Endothelial cell of umbilical vein (primary cell): ENCODE results near the gene FANCD2. TPM values are rescaled to one million over a fixed set of nuclear protein-coding genes. Genes with fewer than 3 reads are reported as not detected.
"Not testable (repeated sequence)": the region's sequence is repeated elsewhere in the genome, so short reads cannot be mapped to it uniquely, and the experiment has no call there.

Experiments used
- BruUV-seq: library from RNA; stranded (reverse); fragments of 400-500 nt; replicated peaks from 2 replicates; lab custom pipeline; 2021; lab: Mats Ljungman, UMichigan
- CTCF ChIA-PET: fragments of 300-600, 350-600 bp; sonication (Branson Sonifier 250); formaldehyde crosslinking; loops from one replicate; lab custom pipeline; 2021; ENCODE audit warnings: antibody characterized with exemption, inconsistent platforms; lab: Charles Lee
- POLR2A ChIA-PET: fragments of 300-600, 350-600 bp; sonication (Branson Sonifier 250); formaldehyde crosslinking; loops from one replicate; lab custom pipeline; 2021; ENCODE audit warnings: antibody characterized with exemption, inconsistent platforms; lab: Charles Lee
- DNase-seq: peaks from one replicate; pipeline ENCODE4 v3.0.0-alpha.2; 2011; ENCODE audit warnings: low read depth, low spot score
- FAIRE-seq: peaks from 2 replicates; lab custom pipeline; 2011; peaks lifted over from hg19 to GRCh38; lab: Jason Lieb, UNC
- H2AFZ ChIP-seq: 2 replicates; pipeline ENCODE4 v1.6.0; 2012; ENCODE audit warnings: low read depth, low read length, control low read depth, inconsistent platforms
- H3K27ac ChIP-seq: 2 replicates; pipeline ENCODE4 v1.5.1; 2011; ENCODE audit warnings: low read depth, mild to moderate bottlenecking, control low read depth, low read length, moderate library complexity; ENCODE audit not compliant: insufficient read depth
- H3K27me3 ChIP-seq, 2 experiments: 2 replicates each; pipeline versions ENCODE4 v1.6.0 to v1.6.1; 2011; ENCODE audit warnings: low read length in 2 of 2, mixed read lengths in 1 of 2; ENCODE audit not compliant: control insufficient read depth in 2 of 2, insufficient read depth in 2 of 2
- H3K36me3 ChIP-seq, 2 experiments: 2 replicates in 1 of 2; 3 replicates in 1 of 2; pipeline ENCODE4 v1.5.1; 2011; ENCODE audit warnings: low read length in 2 of 2, mild to moderate bottlenecking in 1 of 2, moderate library complexity in 1 of 2; ENCODE audit not compliant: control insufficient read depth in 2 of 2, insufficient read depth in 2 of 2; ENCODE audit errors: extremely low read depth in 1 of 2
- H3K4me1 ChIP-seq: 3 replicates; pipeline ENCODE4 v1.5.1; 2011; ENCODE audit warnings: mild to moderate bottlenecking, low read length; ENCODE audit not compliant: control insufficient read depth, insufficient read depth; ENCODE audit errors: extremely low read depth
- H3K4me2 ChIP-seq: 2 replicates; pipeline ENCODE4 v1.6.1; 2011; ENCODE audit warnings: low read length, control low read depth, mixed read lengths; ENCODE audit not compliant: insufficient read depth
- H3K4me3 ChIP-seq, 3 experiments: fragments of 200-600 bp in 1 of 3; sonication (generic), shearing (Covaris generic) in 1 of 3; replicated peaks in 1 of 3; 2 replicates each; pipeline ENCODE4 v1.5.1; 2011 to 2016; ENCODE audit warnings: control low read depth in 3 of 3, low read length in 3 of 3, mild to moderate bottlenecking in 2 of 3, inconsistent platforms in 1 of 3, low read depth in 1 of 3, moderate library complexity in 1 of 3; ENCODE audit not compliant: insufficient read depth in 1 of 3
- H3K79me2 ChIP-seq: 2 replicates; pipeline ENCODE4 v1.6.0; 2012; ENCODE audit warnings: low read length, inconsistent platforms; ENCODE audit not compliant: control insufficient read depth, insufficient read depth
- H3K9ac ChIP-seq: replicated peaks from 2 replicates; pipeline ENCODE3; 2011; ENCODE audit warnings: low read length, control low read depth; ENCODE audit not compliant: insufficient read depth; ENCODE audit errors: extremely low read depth
- H3K9me1 ChIP-seq: replicated peaks from 3 replicates; pipeline ENCODE4 v1.6.0; 2011; ENCODE audit warnings: mild to moderate bottlenecking, low read length; ENCODE audit not compliant: control insufficient read depth, insufficient read depth; ENCODE audit errors: extremely low read depth
- H3K9me3 ChIP-seq: replicated peaks from 2 replicates; pipeline ENCODE4 v1.5.1; 2012; ENCODE audit warnings: low read length, inconsistent platforms; ENCODE audit not compliant: control insufficient read depth, insufficient read depth
- H4K20me1 ChIP-seq: replicated peaks from 2 replicates; pipeline ENCODE3; 2011; ENCODE audit warnings: mild to moderate bottlenecking, low read length; ENCODE audit not compliant: control insufficient read depth, insufficient read depth; ENCODE audit errors: extremely low read depth
- EZH2 ChIP-seq: IDR thresholded peaks from 2 replicates; pipeline ENCODE4 v1.6.1; 2012; ENCODE audit warnings: borderline replicate concordance, low read depth, mild to moderate bottlenecking, moderate library complexity, low read length, inconsistent platforms; ENCODE audit not compliant: severe bottlenecking
- FOS ChIP-seq: IDR thresholded peaks from 2 replicates; pipeline ENCODE4 v1.6.1; 2011; ENCODE audit warnings: mild to moderate bottlenecking, low read length, moderate library complexity, borderline replicate concordance; ENCODE audit not compliant: insufficient read depth
- GATA2 ChIP-seq: IDR thresholded peaks from 2 replicates; pipeline ENCODE4 v1.7.0; 2011; ENCODE audit warnings: low read depth, mild to moderate bottlenecking, moderate library complexity, mixed read lengths, low read length; ENCODE audit not compliant: insufficient read length, insufficient read depth
- JUN ChIP-seq: IDR thresholded peaks from 2 replicates; pipeline ENCODE4 v1.6.1; 2011; ENCODE audit warnings: borderline replicate concordance, low read depth; ENCODE audit not compliant: insufficient read length, insufficient read depth
- MYC ChIP-seq: IDR thresholded peaks from one replicate; pipeline ENCODE4 v1.6.1; 2011; ENCODE audit warnings: mild to moderate bottlenecking, low read depth, low read length
- POLR2A ChIP-seq: IDR thresholded peaks from 2 replicates; pipeline ENCODE4 v1.6.1; 2012; ENCODE audit warnings: low read depth, mild to moderate bottlenecking, control low read depth, low read length
- POLR2AphosphoS5 ChIP-seq: IDR thresholded peaks from 2 replicates; pipeline ENCODE4 v1.6.1; 2012; ENCODE audit warnings: low read depth, mild to moderate bottlenecking, control low read depth, low read length, moderate library complexity; ENCODE audit not compliant: insufficient read depth
- dilution Hi-C: fragments of 300-500 bp; cut with MboI; formaldehyde crosslinking; loops from one replicate; pipeline ENCODE4 v1.15.0; 2019; ENCODE audit warnings: low sequenced_read_pairs; ENCODE audit not compliant: extremely low pct_ligation_motif_present
- intact Hi-C: fragments of 100-400 bp; cut with micrococcal nuclease; formaldehyde crosslinking; loops from one replicate; pipeline ENCODE4 v1.10.0; 2022
- polyA plus RNA-seq, 4 experiments: library from polyadenylated mRNA; depleted of rRNA in 3 of 4; stranded (reverse) in 3 of 4; unstranded in 1 of 4; fragments of >200 nt; gene quantifications; 2 replicates each; pipeline versions ENCODE4 v1.2.1 to v1.2.3, GENCODE V29; 2011 to 2012; ENCODE audit warnings: missing spikeins in 1 of 4
- total RNA-seq: library from RNA; stranded (reverse); gene quantifications from 2 replicates; pipeline ENCODE4 v1.2.3, GENCODE V29; 2021
- TF ChIP-seq, protein P1 (sequence below), 2 donors: IDR thresholded peaks; 1 replicate in 1 of 2; 2 replicates in 1 of 2; pipeline ENCODE4 v1.5.1; 2011; ENCODE audit warnings: low read length in 2 of 2, mild to moderate bottlenecking in 2 of 2, moderate library complexity in 2 of 2, control low read depth in 1 of 2, inconsistent platforms in 1 of 2, low read depth in 1 of 2; ENCODE audit not compliant: insufficient read depth in 1 of 2; ENCODE audit errors: extremely low read depth in 1 of 2
- TF ChIP-seq, protein P2 (sequence below): IDR thresholded peaks from 2 replicates; pipeline ENCODE4 v1.6.1; 2011; ENCODE audit not compliant: insufficient read depth, insufficient read length

The FANCD2 gene
- total and polyA plus RNA-seq, 2 donors (not counting 3 experiments of a cell fraction or from before 2014, with no cell fraction given), result 8.2 to 26.8 TPM

DNA sequence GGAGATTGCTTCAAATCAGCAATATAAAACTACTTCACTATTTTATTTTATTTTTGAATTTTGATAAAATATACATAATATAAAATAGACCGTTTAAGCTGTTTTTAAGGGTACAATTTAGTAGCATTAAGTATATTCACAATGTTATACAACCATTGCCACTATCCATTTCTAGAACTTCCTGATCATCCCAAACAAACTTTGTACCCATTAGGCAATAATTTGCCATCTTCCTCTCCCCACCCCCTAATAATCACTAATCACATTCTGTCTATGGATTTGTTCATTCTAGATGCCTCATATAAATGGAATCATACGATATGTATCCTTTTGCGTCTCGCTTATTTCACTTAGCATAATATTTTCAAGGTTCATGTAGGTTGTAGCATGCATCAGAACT, 28.9 kb downstream of the FANCD2 start:
- H3K27me3 ChIP-seq, result no peaks in the 10 kb centered on the region
- DNase-seq (no peak), FAIRE-seq (no peak)
- H3K4me2 ChIP-seq, result no peak overlapping the region
- H4K20me1 ChIP-seq, result no peaks in the 10 kb centered on the region
- ChIA-PET CTCF (no interaction called here), POLR2A (no interaction called here)
- intact Hi-C loops, result no loop called here
- H3K9ac ChIP-seq, result no peak overlapping the region
- dilution Hi-C loops, result no loop called here
- BruUV-seq, result no TSS peak
- TF ChIP-seq, protein P1, sequence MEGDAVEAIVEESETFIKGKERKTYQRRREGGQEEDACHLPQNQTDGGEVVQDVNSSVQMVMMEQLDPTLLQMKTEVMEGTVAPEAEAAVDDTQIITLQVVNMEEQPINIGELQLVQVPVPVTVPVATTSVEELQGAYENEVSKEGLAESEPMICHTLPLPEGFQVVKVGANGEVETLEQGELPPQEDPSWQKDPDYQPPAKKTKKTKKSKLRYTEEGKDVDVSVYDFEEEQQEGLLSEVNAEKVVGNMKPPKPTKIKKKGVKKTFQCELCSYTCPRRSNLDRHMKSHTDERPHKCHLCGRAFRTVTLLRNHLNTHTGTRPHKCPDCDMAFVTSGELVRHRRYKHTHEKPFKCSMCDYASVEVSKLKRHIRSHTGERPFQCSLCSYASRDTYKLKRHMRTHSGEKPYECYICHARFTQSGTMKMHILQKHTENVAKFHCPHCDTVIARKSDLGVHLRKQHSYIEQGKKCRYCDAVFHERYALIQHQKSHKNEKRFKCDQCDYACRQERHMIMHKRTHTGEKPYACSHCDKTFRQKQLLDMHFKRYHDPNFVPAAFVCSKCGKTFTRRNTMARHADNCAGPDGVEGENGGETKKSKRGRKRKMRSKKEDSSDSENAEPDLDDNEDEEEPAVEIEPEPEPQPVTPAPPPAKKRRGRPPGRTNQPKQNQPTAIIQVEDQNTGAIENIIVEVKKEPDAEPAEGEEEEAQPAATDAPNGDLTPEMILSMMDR (IDR thresholded peaks at IDR 0.05; ENCODE audit: extremely low read depth in 1 of 2, insufficient read depth in 1 of 2, low read depth in 1 of 2, low read length in 2 of 2), result no peak
- TF ChIP-seq POLR2AphosphoS5 (no peak), GATA2 (no peak), FOS (no peak), MYC (no peak), EZH2 (no peak), POLR2A (no peak), JUN (no peak)
- TF ChIP-seq, protein P2, sequence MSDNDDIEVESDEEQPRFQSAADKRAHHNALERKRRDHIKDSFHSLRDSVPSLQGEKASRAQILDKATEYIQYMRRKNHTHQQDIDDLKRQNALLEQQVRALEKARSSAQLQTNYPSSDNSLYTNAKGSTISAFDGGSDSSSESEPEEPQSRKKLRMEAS, result no peak
- no peaks in the 10 kb centered on the region for H3K4me1 ChIP-seq
- H3K79me2 ChIP-seq, result no peaks in the 10 kb centered on the region
- H3K9me1 ChIP-seq, result no peaks in the 10 kb centered on the region
- H3K9me3 ChIP-seq, result no peaks in the 10 kb centered on the region
- no peaks in the 10 kb centered on the region for H3K36me3 ChIP-seq
- H3K27ac ChIP-seq, result no peak overlapping the region
- no peak overlapping the region for H3K4me3 ChIP-seq
- no peak overlapping the region for H2AFZ ChIP-seq

DNA sequence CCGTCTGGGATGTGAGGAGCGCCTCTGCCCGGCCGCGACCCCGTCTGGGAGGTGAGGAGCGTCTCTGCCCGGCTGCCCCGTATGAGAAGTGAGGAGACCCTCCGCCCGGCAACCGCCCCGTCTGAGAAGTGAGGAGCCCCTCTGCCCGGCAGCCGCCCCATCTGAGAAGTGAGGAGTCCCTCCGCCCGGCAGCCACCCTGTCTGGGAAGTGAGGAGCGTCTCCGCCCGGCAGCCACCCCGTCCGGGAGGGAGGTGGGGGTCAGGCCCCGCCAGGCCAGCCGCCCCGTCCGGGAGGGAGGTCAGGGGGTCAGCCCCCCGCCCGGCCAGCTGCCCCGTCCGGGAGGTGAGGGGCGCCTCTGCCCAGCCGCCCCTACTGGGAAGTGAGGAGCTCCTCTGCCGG, 43.8 kb downstream of the FANCD2 start:
- BruUV-seq, dilution Hi-C loops, H3K27me3 ChIP-seq, H3K27ac ChIP-seq, H3K36me3 ChIP-seq, POLR2A ChIA-PET, FAIRE-seq, H3K79me2 ChIP-seq, H3K4me1 ChIP-seq, H3K4me2 ChIP-seq, H3K9ac ChIP-seq, CTCF ChIA-PET, H2AFZ ChIP-seq, H3K4me3 ChIP-seq, H4K20me1 ChIP-seq, H3K9me3 ChIP-seq, H3K9me1 ChIP-seq, DNase-seq, intact Hi-C loops: not testable (repeated sequence)
